Temporal lobe (tissue), 2 donors: ENCODE measurements around the gene MISP. TPM values are rescaled to one million over a fixed set of nuclear protein-coding genes. Genes with fewer than 3 reads are reported as not detected.

Experiments used
- small RNA-seq: library from RNA; depleted of rRNA; stranded (forward); fragments of <200 nt; gene quantifications from one replicate; pipeline ENCODE3, GENCODE V24; 2014; ENCODE audit warnings: low replicate concordance
- total RNA-seq: library from RNA; depleted of rRNA; stranded (reverse); fragments of >200 nt; gene quantifications from one replicate; pipeline ENCODE4 v1.2.3, GENCODE V29; 2014

MISP gene
- total RNA-seq, 1 donor from 2014 or later, result under 0.01 TPM

Small RNA genes lying within 50 kb of the gene (small RNA-seq; reads per million reads assigned to genes)
- not detected for gene MIR3187

Other genes with a start within 250 kb of the MISP start
- 12.8 TPM for gene TPGS1, start 243.6 kb upstream of the MISP start, total RNA-seq
- 36.4 TPM for gene CDC34, start 219.4 kb upstream of the MISP start, total RNA-seq
- gene GZMM, start 207.1 kb upstream of the MISP start, total RNA-seq, result not detected
- gene BSG, start 178.5 kb upstream of the MISP start, total RNA-seq, result 91.2 TPM
- 9.1 TPM for gene HCN2, start 161.2 kb upstream of the MISP start, total RNA-seq
- gene POLRMT, start 117.6 kb upstream of the MISP start, total RNA-seq, result 11.3 TPM
- 0.25 TPM for gene FGF22, start 111.2 kb upstream of the MISP start, total RNA-seq
- gene RNF126, start 87.9 kb upstream of the MISP start, total RNA-seq, result 11.8 TPM
- gene FSTL3, start 74.7 kb upstream of the MISP start, total RNA-seq, result 4.9 TPM
- gene PRSS57, start 55.7 kb upstream of the MISP start, total RNA-seq, result not detected
- gene PALM, start 42.2 kb upstream of the MISP start, total RNA-seq, result 84.1 TPM
- gene PTBP1, start 46.3 kb downstream of the MISP start, total RNA-seq, result 19.9 TPM
- 72.0 TPM for gene PLPPR3, start 70.8 kb downstream of the MISP start, total RNA-seq
- 2.0 TPM for gene AZU1, start 76.7 kb downstream of the MISP start, total RNA-seq
- 1.5 TPM for gene PRTN3, start 89.9 kb downstream of the MISP start, total RNA-seq
- gene ELANE, start 101.2 kb downstream of the MISP start, total RNA-seq, result 1.2 TPM
- gene CFD, start 108.6 kb downstream of the MISP start, total RNA-seq, result 0.98 TPM
- 24.8 TPM for gene MED16, start 142.1 kb downstream of the MISP start, total RNA-seq
- gene RNU6-9, start 142.4 kb downstream of the MISP start, total RNA-seq, result not detected
- 24.6 TPM for gene R3HDM4, start 162.1 kb downstream of the MISP start, total RNA-seq
- gene KISS1R, start 166.2 kb downstream of the MISP start, total RNA-seq, result 0.49 TPM
- gene ARID3A, start 174.9 kb downstream of the MISP start, total RNA-seq, result 1.5 TPM
- gene WDR18, start 233.2 kb downstream of the MISP start, total RNA-seq, result 35.9 TPM
- under 0.01 TPM for gene GRIN3B, start 249.3 kb downstream of the MISP start, total RNA-seq